ENCODE results near the gene DCUN1D3. TPM values are rescaled to one million over a fixed set of nuclear protein-coding genes. Genes with fewer than 3 reads are reported as not detected.

Gene DCUN1D3
- total RNA-seq, 2 experiments from 2014 or later: 5.9 to 6.9 TPM

- H3K27me3 Mint-ChIP-seq: no peaks in the 10 kb centered on the region
- no peak overlapping the region for H3K27ac Mint-ChIP-seq
- H3K4me3 Mint-ChIP-seq: no peak overlapping the region
- DNase-seq (no peak), ATAC-seq (no peak)
- TF ChIP-seq CTCF (IDR thresholded peaks at IDR 0.05): no peak
- ChIA-PET CTCF (interaction anchor here (1.4 to 4.6 kb wide), 6 partner anchors 39 to 233 kb away, joined by 3 to 30 read pairs (median 10); partner anchors contain the start of gene DCUN1D3), POLR2A (no interaction called here)
- H3K4me1 Mint-ChIP-seq (ENCODE audit: low read depth): peaks cover 10% of the 10 kb centered on the region
- H3K36me3 Mint-ChIP-seq (ENCODE audit: low read depth): peaks cover 2% of the 10 kb centered on the region
- intact Hi-C loops (cut with micrococcal nuclease): no loop called here
- H3K9me3 Mint-ChIP-seq: no peaks in the 10 kb centered on the region
Measured at GRCh38 chr16:20851601-20852000, 48.6 kb downstream of the DCUN1D3 start.

GRCh38 chr16:20850981-20851380 is 49.2 kb downstream of the DCUN1D3 start:
- no peak overlapping the region for H3K27ac Mint-ChIP-seq
- intact Hi-C loops (cut with micrococcal nuclease): no loop called here
- H3K36me3 Mint-ChIP-seq (ENCODE audit: low read depth): peaks cover 2% of the 10 kb centered on the region
- ATAC-seq (no peak), DNase-seq (no peak)
- no peak overlapping the region for H3K4me3 Mint-ChIP-seq
- CTCF ChIA-PET: interaction anchor here (0.7 to 4.6 kb wide), 26 partner anchors 15 to 339 kb away, joined by 3 to 30 read pairs (median 5); partner anchors contain the start of genes DCUN1D3, ERI2 and REXO5
- H3K27me3 Mint-ChIP-seq: no peaks in the 10 kb centered on the region
- POLR2A ChIA-PET: interaction anchor here (1.6 kb wide), 1 partner anchor 49 kb away, joined by 4 read pairs; the partner anchor contains the start of genes DCUN1D3 and LYRM1
- TF ChIP-seq CTCF (IDR thresholded peaks at IDR 0.05): no peak
- H3K9me3 Mint-ChIP-seq: no peaks in the 10 kb centered on the region
- peaks cover 10% of the 10 kb centered on the region for H3K4me1 Mint-ChIP-seq (ENCODE audit: low read depth)

GRCh38 chr16:20849589-20850390 is 50.4 kb downstream of the DCUN1D3 start:
- no peak overlapping the region for H3K27ac Mint-ChIP-seq
- H3K27me3 Mint-ChIP-seq: no peaks in the 10 kb centered on the region
- H3K4me1 Mint-ChIP-seq (ENCODE audit: low read depth): peaks cover 18% of the 10 kb centered on the region
- H3K4me3 Mint-ChIP-seq: no peak overlapping the region
- DNase-seq: peak; percentile 75
- POLR2A ChIA-PET: interaction anchor here (1.1 to 1.6 kb wide), 2 partner anchors 50 to 94 kb away, joined by 3 to 4 read pairs; partner anchors contain the start of genes DCUN1D3 and LYRM1
- peak; percentile 98 for TF ChIP-seq CTCF (IDR thresholded peaks at IDR 0.05)
- no peaks in the 10 kb centered on the region for H3K9me3 Mint-ChIP-seq
- ATAC-seq: peak; percentile 47
- CTCF ChIA-PET: interaction anchor here (0.6 to 4.6 kb wide), 38 partner anchors 10 to 340 kb away, joined by 3 to 30 read pairs (median 4); partner anchors contain the start of genes DCUN1D3, ERI2 and REXO5
- intact Hi-C loops (cut with micrococcal nuclease): loop anchor here (10.0 kb wide), 2 partner anchors 95 to 235 kb away; no protein-coding TSS in a partner anchor
- H3K36me3 Mint-ChIP-seq (ENCODE audit: low read depth): peaks cover 5% of the 10 kb centered on the region

- H3K4me1 Mint-ChIP-seq (ENCODE audit: low read depth): peaks cover 34% of the 10 kb centered on the region
- intact Hi-C loops (cut with micrococcal nuclease): loop anchor here (10.0 kb wide), 2 partner anchors 97 to 237 kb away; no protein-coding TSS in a partner anchor
- no peaks in the 10 kb centered on the region for H3K27me3 Mint-ChIP-seq
- H3K36me3 Mint-ChIP-seq (ENCODE audit: low read depth): peaks cover 16% of the 10 kb centered on the region
- TF ChIP-seq CTCF (IDR thresholded peaks at IDR 0.05): no peak
- CTCF ChIA-PET: interaction anchor here (1.4 to 4.6 kb wide), 5 partner anchors 27 to 237 kb away, joined by 3 to 30 read pairs (median 7); partner anchors contain the start of gene DCUN1D3
- ATAC-seq (no peak), DNase-seq (no peak)
- no peaks in the 10 kb centered on the region for H3K9me3 Mint-ChIP-seq
- POLR2A ChIA-PET: interaction anchor here (1.5 kb wide), 1 partner anchor 51 kb away, joined by 4 read pairs; no protein-coding TSS in a partner anchor
- no peak overlapping the region for H3K4me3 Mint-ChIP-seq
- H3K27ac Mint-ChIP-seq: no peak overlapping the region
Measured at GRCh38 chr16:20847550-20847949, 52.6 kb downstream of the DCUN1D3 start.
